Measurements from ENCODE around the gene MACF1. TPM values are rescaled to one million over a fixed set of nuclear protein-coding genes. Genes with fewer than 3 reads are reported as not detected.

Gene MACF1
- total RNA-seq, 1 experiment from 2014 or later, result 211 TPM

DNA sequence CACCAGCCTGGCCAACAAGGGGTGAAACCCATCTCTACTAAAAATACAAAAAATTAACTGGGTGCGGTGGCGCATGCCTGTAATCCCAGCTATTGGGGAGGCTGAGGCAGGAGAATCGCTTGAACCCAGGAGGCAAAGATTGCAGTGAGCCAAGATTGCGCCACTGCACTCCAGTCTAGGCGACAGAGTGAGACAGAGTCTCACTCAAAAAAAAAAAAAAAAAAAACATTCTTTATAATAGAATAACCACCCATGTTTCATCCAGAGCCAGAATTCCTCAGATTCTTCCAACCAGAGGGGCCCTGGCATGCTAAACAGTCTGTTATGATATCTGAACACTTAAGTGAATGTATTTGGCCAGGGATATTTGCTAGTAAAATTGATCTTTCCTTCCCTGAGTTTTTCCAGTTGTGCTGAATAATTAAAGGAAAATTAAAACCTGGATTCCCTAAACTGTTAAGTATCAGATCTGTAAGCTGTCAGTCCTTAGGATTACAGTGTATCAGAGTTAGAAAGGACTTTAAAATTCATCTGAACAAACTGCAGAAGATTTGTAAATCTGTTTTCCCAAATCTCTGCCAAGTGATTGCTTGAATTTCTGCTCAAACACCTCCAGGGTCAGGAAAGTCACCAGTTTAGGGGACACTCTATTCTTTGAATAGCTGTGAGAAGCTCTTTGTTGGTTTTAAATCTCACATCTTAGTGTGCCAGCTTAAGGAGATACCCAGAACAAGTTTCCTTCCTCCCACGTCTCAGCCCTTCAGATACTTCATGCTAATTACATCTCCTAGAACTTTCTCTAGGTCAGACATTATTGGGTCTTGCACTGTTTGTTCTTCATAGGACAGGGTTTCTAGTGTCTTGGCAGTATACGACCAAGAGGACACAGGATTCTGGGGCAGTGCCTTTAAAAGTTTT, 202.3 kb downstream of the MACF1 start:
- Histone ChIP-seq H3K27me3 (replicated peaks) (no peaks in the 10 kb centered on the region), H3K27ac (peak overlapping the region; percentile 70), H3K9me3 (replicated peaks) (no peaks in the 10 kb centered on the region), H3K4me3 (no peak overlapping the region), H3K36me3 (peaks cover 29% of the 10 kb centered on the region), H3K4me1 (replicated peaks) (peaks cover 57% of the 10 kb centered on the region)
- DNase-seq (ENCODE audit: low read depth in 1 of 2, low spot score in 2 of 2), result peak; percentile 54 to 64

DNA sequence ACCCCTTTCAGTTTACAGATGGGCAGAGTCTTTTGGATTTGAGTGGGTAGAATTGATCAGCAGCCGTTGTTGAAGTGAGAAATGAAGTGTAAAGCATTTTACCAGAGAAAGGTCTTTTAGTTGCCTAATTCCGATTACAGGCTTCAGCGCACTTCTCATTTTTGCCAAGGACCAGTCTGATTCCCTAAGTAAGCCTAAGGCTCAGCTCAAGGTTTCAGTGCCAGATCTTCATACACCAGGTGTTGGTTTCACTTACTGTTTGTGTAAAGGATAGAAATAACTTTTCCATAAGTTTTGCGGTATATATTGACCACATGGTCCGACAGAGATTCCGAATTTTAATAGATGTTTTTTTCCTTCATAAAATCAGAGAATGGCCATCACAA, 203.0 kb downstream of the MACF1 start:
- H3K27ac ChIP-seq, result peak overlapping the region; percentile 70
- DNase-seq (ENCODE audit: low read depth in 1 of 2, low spot score in 2 of 2), result no peak

DNA sequence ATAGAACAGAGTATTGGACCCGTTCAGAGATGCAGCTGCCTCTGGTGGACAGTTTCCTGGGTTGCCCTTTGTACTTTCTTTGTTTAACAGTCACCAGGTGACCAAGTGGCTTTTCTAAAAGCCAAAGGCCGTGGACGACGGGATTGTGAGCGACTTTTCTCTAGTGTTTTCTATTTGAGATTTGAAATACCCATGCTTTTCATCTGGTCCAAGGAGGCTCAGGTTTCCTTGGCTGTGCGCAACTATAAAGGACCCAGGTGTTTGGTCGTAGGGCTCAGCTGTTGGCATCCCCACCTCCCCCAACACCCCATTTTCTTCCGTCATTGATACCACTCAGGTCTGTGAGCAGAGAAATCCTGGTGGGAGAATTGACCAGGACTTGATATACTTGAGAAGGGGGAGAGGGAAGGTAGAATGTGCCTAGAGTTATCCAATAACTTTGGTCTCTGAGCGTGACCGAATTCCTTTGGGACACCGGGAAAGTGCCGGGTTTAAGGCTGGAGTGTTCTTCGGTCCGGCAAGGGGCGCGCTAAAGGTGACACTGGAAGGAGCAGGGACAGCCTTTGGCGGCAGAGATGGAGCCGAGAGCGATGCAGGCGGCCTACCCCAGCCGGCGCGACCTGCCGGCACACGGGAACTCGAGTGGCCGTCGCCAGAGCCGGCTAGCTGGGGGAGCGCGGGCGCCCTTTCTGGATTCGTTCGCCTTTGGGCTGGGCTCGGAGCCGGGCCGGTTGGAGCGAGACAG, 203.6 kb downstream of the MACF1 start:
- peaks cover 59% of the 10 kb centered on the region for H3K4me1 ChIP-seq (replicated peaks)
- peak overlapping the region; percentile 70 for H3K27ac ChIP-seq
- DNase-seq (ENCODE audit: low read depth in 1 of 2, low spot score in 2 of 2), result no peak
- H3K9me3 ChIP-seq (replicated peaks), result no peaks in the 10 kb centered on the region
- no peaks in the 10 kb centered on the region for H3K27me3 ChIP-seq (replicated peaks)
- peak overlapping the region; percentile 81 for H3K4me3 ChIP-seq
- peaks cover 31% of the 10 kb centered on the region for H3K36me3 ChIP-seq

More for the DNA sequence above, 203.0 kb downstream of the MACF1 start:
- no peaks in the 10 kb centered on the region for H3K27me3 ChIP-seq (replicated peaks)
- H3K9me3 ChIP-seq (replicated peaks), result no peaks in the 10 kb centered on the region
- H3K36me3 ChIP-seq, result peaks cover 29% of the 10 kb centered on the region
- H3K4me1 ChIP-seq (replicated peaks), result peaks cover 59% of the 10 kb centered on the region
- no peak overlapping the region for H3K4me3 ChIP-seq

DNA sequence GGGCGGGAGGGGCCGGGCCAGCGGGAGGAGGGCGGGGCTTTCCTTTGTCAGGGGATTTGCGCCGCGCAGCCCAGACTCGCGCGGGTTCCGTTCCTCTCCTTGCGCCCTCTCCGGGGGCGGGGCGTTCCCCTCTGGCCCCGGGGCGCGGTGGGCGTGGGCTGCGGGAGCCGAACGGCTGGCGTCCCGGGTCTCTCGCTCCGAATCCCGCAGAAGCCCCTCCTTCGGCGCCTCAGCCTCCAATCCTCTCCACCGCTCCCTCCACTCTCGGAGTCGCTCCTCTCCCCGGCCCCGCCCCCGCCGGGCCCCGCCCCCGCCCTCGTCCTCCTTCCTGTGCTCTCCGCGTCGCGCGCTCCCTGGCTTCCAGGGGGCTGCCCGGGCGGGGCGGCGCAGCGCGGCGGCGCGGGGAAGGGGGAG, 204.2 kb downstream of the MACF1 start:
- no peaks in the 10 kb centered on the region for H3K9me3 ChIP-seq (replicated peaks)
- H3K36me3 ChIP-seq, result peaks cover 31% of the 10 kb centered on the region
- H3K4me1 ChIP-seq (replicated peaks), result peaks cover 59% of the 10 kb centered on the region
- no peaks in the 10 kb centered on the region for H3K27me3 ChIP-seq (replicated peaks)
- H3K4me3 ChIP-seq, result peak overlapping the region; percentile 81
- peak; percentile 97 to 98 for DNase-seq (ENCODE audit: low read depth in 1 of 2, low spot score in 2 of 2)
- peak overlapping the region; percentile 72 for H3K27ac ChIP-seq

DNA sequence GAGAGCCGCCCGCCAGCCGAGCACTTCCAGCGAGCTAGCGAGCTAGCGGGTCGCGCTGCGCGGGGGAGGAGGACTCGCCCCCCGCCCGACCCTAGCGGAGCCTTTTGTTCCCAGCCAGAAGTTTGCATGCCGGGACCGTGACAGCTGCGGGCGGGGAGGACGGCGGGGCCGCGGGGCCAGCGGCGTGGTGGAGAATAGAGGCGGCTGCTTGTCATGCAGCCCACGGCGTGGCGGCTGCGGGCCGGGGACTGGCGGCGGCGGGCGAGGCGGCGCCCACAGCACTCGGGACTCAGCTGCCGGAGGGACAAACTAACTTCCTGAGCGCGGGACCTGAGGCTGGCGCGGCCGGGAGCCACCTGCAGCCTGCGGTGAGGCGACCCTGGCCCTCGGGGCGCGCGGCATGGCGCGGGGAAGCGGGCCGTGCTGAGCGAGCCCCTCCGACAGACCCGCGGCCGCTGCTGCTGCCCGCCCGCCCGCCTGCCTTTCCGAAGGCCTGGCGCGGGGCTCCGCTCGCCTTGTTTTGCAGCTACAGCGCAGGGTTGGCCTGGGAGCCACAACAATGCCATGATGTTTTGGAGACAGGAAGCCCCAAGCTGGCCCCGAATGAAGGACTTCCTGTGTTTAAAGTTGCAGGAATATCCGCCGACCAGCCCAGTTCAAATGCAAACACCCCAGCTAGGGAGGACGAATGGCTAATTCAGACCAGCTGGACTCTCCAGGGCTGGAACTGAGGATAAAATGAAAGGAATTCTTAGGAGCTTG, 204.7 kb downstream of the MACF1 start:
- Histone ChIP-seq H3K27me3 (replicated peaks) (no peaks in the 10 kb centered on the region), H3K27ac (peak overlapping the region; percentile 72), H3K9me3 (replicated peaks) (no peaks in the 10 kb centered on the region), H3K4me3 (peak overlapping the region; percentile 81), H3K4me1 (replicated peaks) (peaks cover 65% of the 10 kb centered on the region), H3K36me3 (peaks cover 37% of the 10 kb centered on the region)
- DNase-seq (ENCODE audit: low read depth in 1 of 2, low spot score in 2 of 2), result peak; percentile 69 to 82

DNA sequence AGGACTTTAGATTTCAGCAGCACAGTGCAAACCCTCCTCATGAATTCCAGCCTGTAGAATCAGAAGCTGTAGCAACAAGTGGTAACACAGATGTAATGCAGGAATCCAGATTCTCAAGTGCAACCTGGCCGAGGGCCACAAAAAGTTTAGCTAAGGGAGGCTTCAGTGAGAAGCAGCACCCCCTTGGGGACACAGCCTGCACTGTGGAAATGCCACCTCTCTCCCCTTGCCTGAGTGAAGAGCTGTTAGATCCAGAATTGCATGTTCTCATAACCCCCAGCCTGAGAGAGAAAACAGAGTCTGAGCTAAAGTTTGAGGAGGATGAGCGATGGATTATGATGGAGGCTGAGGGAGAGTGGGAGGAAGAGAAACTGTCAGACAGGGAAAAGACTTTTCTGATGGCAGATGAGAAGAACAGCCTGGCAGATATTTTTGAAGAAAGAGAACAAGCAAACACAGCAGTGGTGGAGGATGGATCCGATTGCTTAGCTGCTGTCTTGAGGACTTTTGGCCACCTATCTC, 206.5 kb downstream of the MACF1 start:
- H3K4me1 ChIP-seq (replicated peaks), result peaks cover 57% of the 10 kb centered on the region
- H3K9me3 ChIP-seq (replicated peaks), result no peaks in the 10 kb centered on the region

DNA sequence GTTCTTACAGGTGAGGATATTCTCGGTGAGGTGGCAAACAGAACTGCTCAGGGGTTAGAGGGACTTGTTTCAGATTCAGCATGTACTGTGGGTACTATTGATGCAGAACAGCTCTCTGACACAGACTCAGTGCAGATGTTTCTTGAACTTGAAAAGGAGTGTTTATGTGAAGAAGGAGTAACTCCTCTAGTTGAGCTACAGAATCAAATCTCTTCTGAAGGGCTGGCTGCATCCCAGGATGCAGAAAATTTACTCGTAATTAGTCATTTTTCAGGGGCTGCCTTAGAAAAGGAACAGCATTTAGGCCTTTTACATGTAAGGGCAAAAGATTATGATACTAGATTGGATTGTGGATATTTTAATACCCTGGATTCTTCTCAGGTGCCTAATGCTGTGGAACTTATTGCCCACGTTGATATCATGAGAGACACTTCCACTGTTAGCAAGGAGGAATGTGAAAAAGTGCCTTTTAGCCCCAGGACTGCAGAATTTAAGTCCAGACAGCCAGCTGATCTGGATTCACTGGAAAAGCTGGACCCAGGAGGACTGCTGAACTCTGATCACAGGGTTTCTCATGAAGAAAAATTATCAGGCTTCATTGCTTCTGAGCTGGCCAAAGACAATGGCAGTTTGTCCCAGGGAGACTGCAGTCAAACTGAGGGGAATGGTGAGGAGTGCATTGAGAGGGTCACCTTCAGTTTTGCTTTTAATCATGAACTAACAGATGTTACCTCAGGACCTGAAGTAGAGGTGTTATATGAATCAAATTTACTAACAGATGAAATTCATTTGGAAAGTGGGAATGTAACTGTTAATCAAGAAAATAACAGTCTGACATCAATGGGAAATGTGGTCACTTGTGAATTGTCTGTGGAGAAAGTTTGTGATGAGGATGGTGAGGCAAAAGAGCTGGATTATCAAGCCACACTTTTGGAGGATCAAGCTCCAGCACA, 207.3 kb downstream of the MACF1 start:
- peaks cover 59% of the 10 kb centered on the region for H3K36me3 ChIP-seq
- H3K27ac ChIP-seq, result no peak overlapping the region
- no peak overlapping the region for H3K4me3 ChIP-seq
- H3K9me3 ChIP-seq (replicated peaks), result no peaks in the 10 kb centered on the region
- no peaks in the 10 kb centered on the region for H3K27me3 ChIP-seq (replicated peaks)
- DNase-seq (ENCODE audit: low read depth in 1 of 2, low spot score in 2 of 2), result no peak
- peaks cover 53% of the 10 kb centered on the region for H3K4me1 ChIP-seq (replicated peaks)

More for the DNA sequence above, 206.5 kb downstream of the MACF1 start:
- peak; percentile 73 to 87 for DNase-seq (ENCODE audit: low read depth in 1 of 2, low spot score in 2 of 2)
- no peak overlapping the region for H3K27ac ChIP-seq
- no peaks in the 10 kb centered on the region for H3K27me3 ChIP-seq (replicated peaks)
- H3K4me3 ChIP-seq, result no peak overlapping the region
- peaks cover 51% of the 10 kb centered on the region for H3K36me3 ChIP-seq

DNA sequence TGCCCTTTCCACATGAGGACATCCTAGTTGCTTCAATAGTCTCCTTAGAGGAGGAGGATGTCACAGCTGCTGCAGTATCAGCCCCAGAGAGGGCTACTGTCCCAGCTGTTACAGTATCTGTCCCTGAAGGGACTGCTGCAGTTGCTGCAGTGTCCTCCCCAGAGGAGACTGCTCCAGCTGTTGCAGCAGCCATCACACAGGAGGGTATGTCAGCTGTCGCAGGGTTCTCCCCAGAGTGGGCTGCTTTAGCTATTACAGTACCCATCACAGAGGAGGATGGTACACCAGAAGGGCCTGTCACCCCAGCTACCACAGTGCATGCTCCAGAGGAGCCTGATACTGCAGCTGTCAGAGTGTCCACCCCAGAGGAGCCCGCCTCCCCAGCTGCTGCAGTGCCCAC, 208.4 kb downstream of the MACF1 start:
- peaks cover 44% of the 10 kb centered on the region for H3K4me1 ChIP-seq (replicated peaks)
- H3K9me3 ChIP-seq (replicated peaks), result no peaks in the 10 kb centered on the region
- H3K27me3 ChIP-seq (replicated peaks), result no peaks in the 10 kb centered on the region
- H3K4me3 ChIP-seq, result no peak overlapping the region
- DNase-seq (ENCODE audit: low read depth in 1 of 2, low spot score in 2 of 2), result no peak
- peaks cover 67% of the 10 kb centered on the region for H3K36me3 ChIP-seq
- H3K27ac ChIP-seq, result no peak overlapping the region

- H3K27ac ChIP-seq, result no peak overlapping the region
- peaks cover 43% of the 10 kb centered on the region for H3K4me1 ChIP-seq (replicated peaks)
- no peak for DNase-seq (ENCODE audit: low read depth in 1 of 2, low spot score in 2 of 2)
- no peak overlapping the region for H3K4me3 ChIP-seq
- no peaks in the 10 kb centered on the region for H3K27me3 ChIP-seq (replicated peaks)
- peaks cover 75% of the 10 kb centered on the region for H3K36me3 ChIP-seq
- no peaks in the 10 kb centered on the region for H3K9me3 ChIP-seq (replicated peaks)
These were observed 209.5 kb downstream of the MACF1 start for GRCh38 chr1:39413902-39414528.

DNA sequence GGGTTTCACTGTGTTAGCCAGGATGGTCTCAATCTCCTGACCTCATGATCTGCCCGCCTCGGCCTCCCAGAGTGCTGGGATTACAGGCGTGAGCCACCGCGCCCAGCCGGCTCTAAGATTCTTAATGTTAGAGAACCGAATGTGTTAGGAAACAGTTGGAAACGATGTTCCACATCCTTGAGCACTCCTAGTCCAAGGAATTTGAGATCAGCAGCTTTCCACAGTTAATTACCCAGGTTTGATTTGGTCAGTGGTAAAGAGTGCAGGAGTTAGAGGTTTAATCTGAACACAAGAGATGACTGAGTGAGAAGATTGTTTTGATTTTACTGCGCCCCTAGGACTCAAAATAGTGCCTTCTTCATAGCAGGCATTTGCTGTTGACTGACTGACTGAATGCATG, 211.1 kb downstream of the MACF1 start:
- Histone ChIP-seq H3K36me3 (peaks cover 80% of the 10 kb centered on the region), H3K4me3 (no peak overlapping the region), H3K27me3 (replicated peaks) (no peaks in the 10 kb centered on the region), H3K27ac (no peak overlapping the region), H3K9me3 (replicated peaks) (no peaks in the 10 kb centered on the region), H3K4me1 (replicated peaks) (peaks cover 30% of the 10 kb centered on the region)
- DNase-seq (ENCODE audit: low read depth in 1 of 2, low spot score in 2 of 2), result no peak

DNA sequence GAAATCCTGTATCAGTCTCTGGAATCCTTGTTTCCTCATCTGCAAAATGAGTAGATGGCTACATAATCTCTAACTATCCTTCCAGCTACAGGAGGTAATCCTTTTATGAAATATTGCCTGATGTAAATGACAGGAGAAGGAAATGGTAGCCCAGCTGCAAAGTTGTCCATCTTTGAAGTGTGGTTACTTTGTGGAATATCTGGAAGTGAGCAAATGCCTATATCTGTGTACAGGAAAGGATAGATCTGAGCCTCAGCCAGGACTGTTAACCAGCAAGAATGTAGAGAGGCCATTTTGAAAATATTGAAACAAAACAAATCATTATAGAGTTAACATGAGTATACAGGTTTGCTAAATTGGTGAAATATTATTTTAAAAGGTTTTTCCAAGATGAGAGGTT, 212.1 kb downstream of the MACF1 start:
- Histone ChIP-seq H3K4me3 (no peak overlapping the region), H3K9me3 (replicated peaks) (no peaks in the 10 kb centered on the region), H3K36me3 (peaks cover 72% of the 10 kb centered on the region), H3K27me3 (replicated peaks) (no peaks in the 10 kb centered on the region), H3K4me1 (replicated peaks) (peaks cover 20% of the 10 kb centered on the region), H3K27ac (no peak overlapping the region)
- DNase-seq (ENCODE audit: low read depth in 1 of 2, low spot score in 2 of 2), result no peak

DNA sequence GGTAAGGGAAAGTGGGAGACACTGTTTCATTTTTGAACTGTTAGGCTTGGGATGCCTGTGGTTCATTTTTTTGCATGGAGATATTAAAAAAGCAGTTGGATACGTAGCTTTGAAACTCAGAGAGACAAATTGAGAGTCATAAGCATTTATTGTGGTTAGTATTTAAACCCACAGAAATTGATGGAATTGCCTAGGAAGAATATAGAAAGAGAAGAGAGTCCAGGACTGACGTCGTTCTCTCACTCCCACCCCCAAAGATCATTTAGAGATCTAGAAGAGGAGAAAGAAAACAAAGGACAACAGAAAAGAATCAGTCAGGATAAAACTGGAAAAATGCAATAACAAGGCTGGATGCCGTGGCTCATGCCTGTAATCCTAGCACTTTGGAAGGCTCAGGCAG, 213.7 kb downstream of the MACF1 start:
- DNase-seq (ENCODE audit: low read depth in 1 of 2, low spot score in 2 of 2), result no peak
- Histone ChIP-seq H3K9me3 (replicated peaks) (no peaks in the 10 kb centered on the region), H3K36me3 (peaks cover 72% of the 10 kb centered on the region), H3K4me1 (replicated peaks) (peaks cover 16% of the 10 kb centered on the region), H3K27ac (peak overlapping the region; percentile 28), H3K27me3 (replicated peaks) (no peaks in the 10 kb centered on the region), H3K4me3 (no peak overlapping the region)
